HT-29 (cell line): ENCODE data around the gene ZNF212. TPM values are rescaled to one million over a fixed set of nuclear protein-coding genes. Genes with fewer than 3 reads are reported as not detected.

Experiments used
- small RNA-seq: library from RNA; depleted of rRNA; stranded (forward); fragments of <200 nt; gene quantifications from one replicate; pipeline ENCODE3, GENCODE V24; 2014
- total RNA-seq: library from RNA; depleted of rRNA; stranded (reverse); fragments of >200 nt; shearing (Covaris generic); gene quantifications from 2 replicates; pipeline ENCODE4 v1.2.3, GENCODE V29; 2014; rRNA removed

Gene ZNF212
- total RNA-seq, 1 experiment from 2014 or later: 20.9 TPM

Small RNAs within 50 kb of the gene (small RNA-seq; reads per million reads assigned to genes)
- not detected for gene AC004890.1

Other genes with a start within 250 kb of the ZNF212 start
- 327 and 331 TPM in 2 replicates for gene PDIA4, start 211.1 kb upstream of the ZNF212 start, total RNA-seq
- 9.3 and 10.4 TPM in 2 replicates for gene ZNF786, start 148.9 kb upstream of the ZNF212 start, total RNA-seq
- gene ZNF425, start 113.3 kb upstream of the ZNF212 start, total RNA-seq: 0.39 and 1.2 TPM in 2 replicates
- 8.2 and 13.8 TPM in 2 replicates for gene ZNF398, start 92.2 kb upstream of the ZNF212 start, total RNA-seq
- gene ZNF282, start 44.1 kb upstream of the ZNF212 start, total RNA-seq: 47.4 and 72.1 TPM in 2 replicates
- 20.6 and 22.9 TPM in 2 replicates for gene ZNF783, start 22.5 kb downstream of the ZNF212 start, total RNA-seq
- 9.9 and 12.2 TPM in 2 replicates for gene ZNF777, start 221.4 kb downstream of the ZNF212 start, total RNA-seq